GM21367 (cell line): Measurements from ENCODE around the gene TEX13B.
A peak's percentile ranks its signal among the peaks of the same experiment; 100 is the strongest.
"Not testable (repeated sequence)": the region's sequence is repeated elsewhere in the genome, so short reads cannot be mapped to it uniquely, and the experiment has no call there.

ENCODE experiments used
- ATAC-seq: cut with Tn5 transposase; IDR thresholded peaks from one replicate; pipeline ENCODE4 v1.9.1; 2021; ENCODE audit not compliant: unreplicated experiment

The TEX13B gene

DNA sequence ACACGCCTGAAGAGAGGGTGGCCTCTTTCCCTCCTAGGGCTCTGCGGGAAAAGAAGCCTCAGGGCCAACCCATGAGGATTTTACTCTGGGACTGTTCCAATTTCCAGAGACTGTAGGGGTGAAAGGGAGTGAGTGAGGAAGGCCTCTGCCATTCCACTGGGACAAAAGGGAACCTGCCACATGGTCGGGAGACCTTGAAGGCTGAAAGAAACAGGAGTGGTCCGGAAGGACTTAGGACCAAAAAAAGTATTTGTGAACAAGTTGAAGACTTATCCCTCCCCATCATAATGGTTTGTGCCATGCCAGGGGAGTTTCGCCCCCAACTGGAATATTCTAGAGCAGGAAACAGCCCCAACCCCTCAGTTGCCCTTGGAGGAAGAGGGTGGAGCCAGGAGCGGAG, at the start of gene TEX13B:
Gene TEX13B, minus strand, starts transcription at position 15 of the 400 bp plus-strand sequence. CDS start 243 bp downstream, outside the sequence.
- no peak for ATAC-seq

DNA sequence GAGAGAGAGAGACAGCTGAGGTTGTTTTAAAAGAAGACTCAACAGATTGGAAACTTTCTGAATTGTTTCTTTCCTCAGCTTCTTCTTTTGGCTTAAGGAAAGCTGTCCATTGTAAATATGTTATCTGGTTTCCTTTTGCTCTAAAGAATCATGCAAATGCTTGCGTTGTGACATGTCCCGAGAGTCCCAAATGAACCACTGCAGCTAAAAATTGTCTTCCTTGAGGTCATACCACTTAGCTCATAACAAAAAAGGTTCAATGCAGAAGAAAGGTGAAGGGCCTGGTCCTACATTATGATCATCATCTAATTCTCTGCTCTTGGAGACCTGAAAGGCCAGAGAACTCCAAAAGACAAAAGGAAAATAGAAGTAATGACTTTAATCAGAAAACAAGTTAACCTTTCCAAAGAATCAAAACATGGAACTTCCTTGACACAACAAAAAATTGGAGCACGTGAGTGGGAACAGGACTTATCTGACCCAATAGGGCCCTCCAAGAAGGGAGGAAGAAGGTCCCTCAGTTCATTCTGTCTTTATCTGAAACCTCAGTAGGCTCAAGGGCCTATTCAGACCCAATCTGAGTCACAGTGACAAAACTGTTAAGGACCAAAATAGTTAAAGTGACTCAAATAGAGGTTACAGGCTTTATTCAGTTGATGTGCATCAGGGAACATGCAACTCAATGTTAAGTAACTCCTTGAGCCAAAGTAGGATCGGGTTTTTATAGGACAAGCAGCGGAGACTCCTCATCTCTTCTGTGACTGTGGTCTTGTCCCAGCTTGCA, 48.0 kb upstream of the TEX13B start:
- ATAC-seq = peak; percentile 55

DNA sequence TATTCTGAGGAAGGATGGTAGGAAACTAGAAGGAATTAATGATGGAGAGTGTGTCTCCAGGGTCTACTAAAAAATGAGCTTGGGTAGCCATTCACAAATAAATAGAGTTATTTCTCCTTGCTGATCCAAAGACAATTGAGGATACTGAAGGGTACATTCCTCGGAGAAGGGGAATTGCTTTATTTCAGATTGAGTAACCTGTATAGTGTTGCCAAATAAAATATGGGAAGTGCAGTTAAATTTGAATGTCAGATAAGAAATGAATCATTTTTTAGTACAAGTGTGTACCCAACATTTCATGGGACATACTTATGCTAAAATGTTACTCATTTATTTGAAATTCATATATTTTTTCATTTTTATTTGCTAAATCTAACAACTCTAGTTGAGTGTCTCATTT, 46.7 kb upstream of the TEX13B start:
- ATAC-seq = no peak

DNA sequence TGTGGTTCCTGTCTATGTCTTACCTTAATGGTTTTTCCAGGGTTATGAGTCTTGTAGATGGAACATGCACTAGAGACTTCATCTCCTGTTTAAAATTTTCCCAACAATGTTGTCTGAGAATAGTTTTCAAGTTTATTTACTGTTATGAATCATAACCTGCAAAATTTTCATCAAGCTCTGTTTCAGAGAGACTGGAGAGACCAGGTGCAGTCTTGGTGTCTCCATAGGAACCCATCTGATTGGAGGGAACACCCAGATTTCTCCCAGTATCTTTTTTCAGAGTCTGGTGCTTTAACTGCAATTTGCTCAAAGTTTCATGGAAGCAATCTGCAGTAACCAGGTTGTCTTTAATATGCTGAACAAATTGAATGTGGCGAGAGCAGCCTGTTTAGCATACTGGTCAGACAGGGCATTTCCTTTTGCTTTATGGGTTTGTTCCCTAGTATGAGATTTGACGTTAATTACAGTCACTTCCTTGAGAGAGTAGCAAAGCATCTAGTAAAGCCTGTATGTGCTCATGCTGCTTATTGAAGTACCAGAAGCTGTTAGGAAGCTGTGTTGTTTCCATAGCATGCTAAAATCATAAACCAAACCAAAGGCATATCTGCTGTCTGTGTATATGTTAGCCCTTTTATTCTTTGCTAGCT, 43.9 kb upstream of the TEX13B start:
- ATAC-seq = no peak

DNA sequence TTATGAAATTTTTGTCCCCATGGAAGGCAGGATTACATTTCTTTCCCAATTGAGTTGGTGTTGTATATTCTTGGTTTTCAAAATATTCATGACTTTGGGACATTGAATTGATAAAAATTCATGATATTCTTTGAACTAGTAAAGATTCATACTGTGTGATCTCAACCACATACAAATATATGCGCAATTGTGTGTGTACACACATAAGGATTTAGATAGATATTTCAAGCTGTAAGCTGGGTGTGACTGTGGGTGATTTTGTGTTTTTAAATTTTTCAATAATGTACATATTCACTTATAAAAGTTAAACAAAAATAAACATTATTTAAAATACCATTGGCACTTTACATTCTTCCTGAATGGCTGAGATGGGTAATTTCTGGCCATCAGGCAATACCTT, 43.2 kb upstream of the TEX13B start:
- no peak for ATAC-seq

DNA sequence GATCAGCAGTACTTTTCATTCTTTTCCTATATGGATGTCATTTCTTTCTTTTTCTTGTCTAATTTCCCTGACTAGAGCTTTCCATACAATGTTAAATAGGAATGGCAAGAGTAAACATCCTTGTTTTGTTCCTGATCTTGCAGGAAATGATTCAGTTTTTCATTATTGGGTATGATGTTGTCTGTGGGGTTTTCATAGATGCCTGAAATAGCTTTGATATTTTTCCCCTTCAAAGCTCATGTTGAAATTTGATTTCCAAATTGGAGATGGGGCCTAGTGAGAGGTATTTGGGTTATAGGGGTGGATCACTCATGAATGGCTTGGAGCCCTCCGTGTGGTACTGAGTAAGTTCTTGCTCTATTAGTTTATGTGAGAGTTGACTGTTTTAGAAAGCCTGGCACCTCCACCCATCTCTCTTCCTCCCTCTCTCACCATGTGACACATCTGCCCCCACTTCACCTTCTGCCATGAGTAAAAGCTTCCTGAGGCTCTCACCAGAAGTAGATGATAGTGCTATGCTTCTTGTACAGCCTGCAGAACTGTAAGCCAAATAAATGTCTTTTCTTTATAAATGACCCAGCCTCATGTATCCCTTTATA, 40.4 kb upstream of the TEX13B start:
- ATAC-seq = no peak

GRCh38 chrX:108020631-108021030, 38.5 kb upstream of the TEX13B start:
- no peak for ATAC-seq

DNA sequence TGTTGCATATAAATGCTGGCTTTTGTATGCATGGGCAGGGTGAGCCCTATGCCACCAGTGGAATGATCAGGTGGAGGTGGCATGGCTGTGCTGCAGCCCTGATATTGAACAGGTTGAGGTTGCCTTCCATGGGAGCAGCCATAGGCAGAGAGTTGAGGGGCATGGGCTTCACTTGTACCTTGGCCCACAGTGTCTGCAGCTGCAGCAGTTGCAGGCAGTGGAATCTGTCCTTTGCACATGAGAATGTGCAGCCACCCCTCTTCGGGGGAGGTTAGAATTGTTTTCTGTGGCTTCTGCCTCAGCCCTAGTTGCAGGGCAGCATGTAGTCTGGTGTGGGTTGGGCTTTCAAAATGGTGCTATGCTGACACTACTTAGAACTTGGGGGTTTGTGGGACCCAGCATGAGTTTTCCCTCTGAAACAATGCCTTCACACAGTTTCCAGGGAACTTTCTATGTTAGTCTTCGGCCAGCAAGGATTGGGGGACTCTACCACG, 37.3 kb upstream of the TEX13B start:
- no peak for ATAC-seq

- ATAC-seq = no peak
Measured at GRCh38 chrX:108018656-108019381, 36.6 kb upstream of the TEX13B start.

- ATAC-seq = peak; percentile 77
Measured at GRCh38 chrX:108001218-108001814, 19.1 kb upstream of the TEX13B start.

GRCh38 chrX:108000751-108001150, 18.6 kb upstream of the TEX13B start:
- no peak for ATAC-seq

GRCh38 chrX:107996124-107996523, 14.0 kb upstream of the TEX13B start:
- ATAC-seq = no peak

DNA sequence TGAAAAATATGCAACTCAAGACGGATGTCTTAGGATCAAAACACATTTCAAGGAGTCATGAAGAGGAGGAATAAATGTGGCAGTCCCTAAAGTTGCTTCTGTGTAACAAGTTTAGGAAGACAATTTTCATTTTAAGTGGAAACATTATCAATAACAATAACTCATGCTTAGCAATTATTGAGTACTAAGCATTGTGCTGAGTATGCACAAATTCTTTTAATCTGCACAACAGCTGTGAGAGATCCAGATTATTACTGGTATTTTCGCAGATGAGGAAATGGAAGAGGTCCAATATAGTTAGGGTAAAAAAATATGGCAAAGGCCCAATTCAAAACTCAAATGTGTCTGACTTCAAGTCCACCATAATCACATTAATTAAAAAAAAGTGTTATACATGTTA, 2.9 kb upstream of the TEX13B start:
- ATAC-seq = no peak

DNA sequence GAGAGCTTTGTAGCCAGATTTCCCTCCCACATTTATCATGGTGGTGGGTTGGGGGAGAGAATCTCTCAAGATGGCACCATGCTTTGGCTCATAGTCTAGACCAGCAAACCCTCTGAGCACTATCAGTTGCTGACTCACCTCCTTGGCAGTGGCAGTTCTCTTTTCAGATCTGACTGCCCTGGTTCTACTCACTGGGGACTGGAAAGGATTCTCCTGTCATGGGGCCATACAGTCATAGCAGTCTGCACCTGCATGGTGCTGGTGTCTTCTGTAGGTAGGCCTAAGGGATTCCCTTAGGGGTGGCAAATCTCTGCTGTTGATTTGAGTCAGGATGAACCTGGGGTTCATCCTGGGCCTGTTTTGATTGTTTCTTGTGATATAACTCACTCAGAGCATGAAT, 2.6 kb downstream of the TEX13B start:
- ATAC-seq = no peak

GRCh38 chrX:107978707-107979307, 3.4 kb downstream of the TEX13B start:
- ATAC-seq = no peak

DNA sequence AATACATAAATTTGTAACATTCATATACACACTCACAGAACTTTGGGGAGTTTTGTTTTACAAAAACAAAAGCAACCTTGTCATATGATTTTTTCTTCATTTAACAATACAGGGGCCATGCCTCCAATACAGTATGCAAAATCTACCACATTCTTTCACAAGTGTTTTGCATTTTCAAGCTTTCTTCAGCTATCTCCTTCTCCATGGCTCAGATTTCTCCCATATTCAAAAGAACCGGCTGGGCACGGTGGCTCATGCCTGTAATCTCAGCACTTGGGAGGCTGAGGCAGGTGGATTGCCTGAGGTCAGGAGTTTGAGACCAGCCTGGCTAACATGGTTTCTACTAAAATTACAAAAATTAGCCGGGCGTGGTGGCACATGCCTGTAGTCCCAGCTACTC, 4.1 kb downstream of the TEX13B start:
- no peak for ATAC-seq

GRCh38 chrX:107971636-107972035, 10.5 kb downstream of the TEX13B start:
- ATAC-seq = no peak

- no peak for ATAC-seq
Measured at GRCh38 chrX:107970073-107970472, 12.1 kb downstream of the TEX13B start.

GRCh38 chrX:107968623-107969022, 13.5 kb downstream of the TEX13B start:
- no peak for ATAC-seq

- not testable (repeated sequence) for ATAC-seq
Measured at GRCh38 chrX:107955337-107955736, 26.8 kb downstream of the TEX13B start.

DNA sequence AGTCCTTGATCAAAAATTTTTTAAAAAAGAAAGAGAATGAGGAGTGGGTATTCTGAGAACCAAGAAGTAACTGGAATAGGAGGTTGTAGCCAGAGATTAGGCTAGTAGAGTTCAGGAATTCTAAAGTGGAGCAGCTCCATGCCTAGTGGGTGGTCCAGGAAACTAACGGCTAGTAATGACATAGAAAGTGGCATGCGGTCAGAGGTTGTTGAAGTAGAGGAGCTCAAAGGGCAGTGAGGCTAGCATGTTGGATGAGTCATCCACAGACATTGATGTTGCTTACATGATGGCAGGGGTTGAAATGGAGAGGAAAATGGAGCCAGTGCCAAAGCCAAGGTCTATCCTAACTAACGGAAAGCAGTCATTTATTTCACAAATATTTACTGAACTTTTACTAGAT, 42.1 kb downstream of the TEX13B start:
- no peak for ATAC-seq
